EL (cell line): ENCODE data around the gene THSD7A.
"Not testable (repeated sequence)": the region's sequence is repeated elsewhere in the genome, so short reads cannot be mapped to it uniquely, and the experiment has no call there.

ENCODE experiments used
- DNase-seq: peaks from one replicate; pipeline ENCODE4 v3.0.0-alpha.2; 2016

THSD7A gene

DNA sequence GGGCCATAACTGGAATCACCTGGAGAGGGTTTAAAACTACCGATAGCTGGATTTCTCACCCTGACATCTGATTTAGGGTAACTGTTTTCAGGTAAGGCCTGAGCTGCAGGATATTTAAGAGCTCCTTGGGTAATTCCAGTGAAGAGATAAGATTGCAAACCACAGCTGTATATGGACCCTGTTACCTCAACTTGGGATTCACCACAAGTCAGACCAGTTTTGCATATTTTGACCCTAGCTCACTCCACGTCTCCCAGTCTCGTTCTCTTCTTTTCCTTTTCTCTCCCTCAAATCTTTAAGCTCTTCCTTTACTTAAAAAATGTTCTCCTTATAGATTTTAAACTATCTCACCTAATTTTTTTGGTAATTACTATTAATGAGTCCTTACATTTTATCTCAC, 264.4 kb downstream of the THSD7A start:
- no peak for DNase-seq

DNA sequence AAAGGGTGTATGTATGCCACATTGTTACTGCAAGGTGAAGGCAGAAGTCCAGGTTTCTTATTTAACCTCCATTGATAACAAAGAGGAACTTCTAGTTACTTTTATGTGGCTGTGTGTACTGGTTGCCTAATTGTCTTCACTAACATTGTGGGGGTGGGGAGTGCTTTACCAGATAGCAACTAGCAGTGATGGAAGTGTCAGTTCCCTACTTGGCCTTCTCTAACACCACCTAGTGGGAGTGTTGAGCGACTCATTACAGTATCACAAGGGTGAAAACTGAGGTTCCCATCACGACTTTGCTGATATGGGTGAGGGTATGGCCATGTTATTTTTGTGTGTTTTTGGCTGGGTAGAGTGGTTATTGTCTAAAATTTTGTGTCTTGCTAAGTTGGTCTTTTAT, 274.4 kb downstream of the THSD7A start:
- peak; percentile 0 for DNase-seq

- no peak for DNase-seq
Observed at GRCh38 chr7:11552676-11553296, 279.2 kb downstream of the THSD7A start.

- no peak for DNase-seq
Observed at GRCh38 chr7:11551470-11551869, 280.5 kb downstream of the THSD7A start.

DNA sequence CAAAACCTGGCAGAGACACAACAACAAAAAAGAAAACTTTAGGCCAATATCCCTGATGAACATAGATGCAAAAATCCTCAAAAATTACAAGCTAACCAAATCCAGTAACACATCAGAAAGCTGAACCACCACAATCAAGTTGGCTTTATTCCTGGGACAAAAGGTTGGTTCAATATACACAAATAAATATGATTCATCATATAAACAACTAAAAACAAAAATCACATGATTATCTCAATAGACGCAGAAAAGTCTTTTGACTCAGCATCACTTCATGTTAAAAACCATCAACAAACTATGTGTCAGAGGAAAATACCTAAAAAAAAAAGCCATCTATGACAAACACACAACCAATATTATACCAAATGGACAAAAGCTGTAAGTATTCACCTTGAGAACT, 283.5 kb downstream of the THSD7A start:
- DNase-seq, result no peak

GRCh38 chr7:11541330-11541729, 290.7 kb downstream of the THSD7A start:
- no peak for DNase-seq

GRCh38 chr7:11540271-11540761, 291.7 kb downstream of the THSD7A start:
- no peak for DNase-seq

GRCh38 chr7:11539853-11540252, 292.1 kb downstream of the THSD7A start:
- no peak for DNase-seq

GRCh38 chr7:11538751-11539299, 293.2 kb downstream of the THSD7A start:
- DNase-seq, result no peak

DNA sequence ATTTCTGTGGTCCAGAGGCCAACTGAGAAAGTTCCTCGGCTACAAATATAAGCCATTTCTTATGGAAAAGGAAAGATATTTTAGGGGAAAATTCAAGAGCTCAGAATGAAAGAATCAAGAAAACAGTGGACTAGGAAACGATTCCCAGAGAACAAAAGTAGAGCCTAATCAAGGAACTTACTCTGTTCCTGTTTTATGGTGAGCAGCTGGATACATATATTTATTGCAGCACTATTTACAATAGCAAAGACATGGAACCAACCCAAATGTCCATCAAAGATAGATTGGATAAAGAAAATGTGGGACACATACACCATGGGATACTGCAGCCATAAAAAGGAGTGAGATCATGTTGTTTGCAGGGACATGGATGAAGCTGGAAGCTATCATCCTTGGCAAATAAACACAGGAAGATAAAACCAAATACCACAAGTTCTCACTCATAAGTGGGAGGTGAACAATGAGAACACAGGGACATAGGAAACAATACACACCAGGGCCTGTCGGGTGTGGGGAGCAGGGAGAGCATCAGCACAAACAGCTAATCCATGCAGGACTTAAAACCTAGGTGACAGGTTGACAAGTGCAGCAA, 298.7 kb downstream of the THSD7A start:
- no peak for DNase-seq

DNA sequence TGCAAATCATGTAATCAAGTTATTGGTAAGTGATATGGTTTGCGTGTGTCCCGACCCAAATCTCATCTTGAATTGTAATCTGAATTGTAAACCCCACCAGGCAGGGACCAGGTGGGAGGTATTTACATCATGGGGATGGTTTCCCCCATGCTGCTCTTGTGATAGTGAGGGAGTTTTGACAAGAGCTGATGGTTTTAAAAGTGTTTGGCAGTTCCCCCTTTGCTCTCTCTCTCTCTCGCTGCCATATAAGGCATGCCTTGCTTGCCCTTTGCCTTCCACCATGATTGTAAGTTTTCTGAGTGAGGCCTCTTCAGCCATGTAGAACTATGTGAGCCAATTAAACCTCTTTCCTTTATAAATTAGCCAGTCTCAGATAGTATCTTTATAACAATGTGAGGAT, 302.6 kb downstream of the THSD7A start:
- no peak for DNase-seq

- DNase-seq, result no peak
Observed at GRCh38 chr7:11527707-11528106, 304.3 kb downstream of the THSD7A start.

GRCh38 chr7:11524476-11525397, 307.3 kb downstream of the THSD7A start:
- DNase-seq, result no peak

- DNase-seq, result not testable (repeated sequence)
Observed at GRCh38 chr7:11521964-11522499, 310.0 kb downstream of the THSD7A start.

DNA sequence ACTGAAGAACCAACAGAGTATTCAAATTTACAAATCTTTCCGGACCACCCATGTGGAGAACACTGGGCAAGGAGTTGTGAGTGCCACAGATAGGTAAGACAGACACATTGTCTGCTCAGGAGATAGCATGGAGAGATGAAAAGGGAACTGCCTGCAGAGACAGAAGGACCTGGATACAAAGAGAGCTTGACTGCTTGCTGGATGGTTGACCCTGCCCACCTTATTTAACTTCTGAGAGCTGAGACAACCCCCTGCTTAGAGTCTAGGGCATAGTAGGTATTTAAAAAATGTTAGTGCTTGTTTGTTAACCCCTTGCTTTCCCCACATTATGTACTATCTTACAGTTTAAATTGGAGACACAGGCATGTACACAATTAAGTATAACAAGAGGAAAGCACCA, 314.1 kb downstream of the THSD7A start:
- no peak for DNase-seq

- no peak for DNase-seq
Observed at GRCh38 chr7:11516328-11516727, 315.7 kb downstream of the THSD7A start.

GRCh38 chr7:11513460-11513859, 318.5 kb downstream of the THSD7A start:
- DNase-seq, result no peak

DNA sequence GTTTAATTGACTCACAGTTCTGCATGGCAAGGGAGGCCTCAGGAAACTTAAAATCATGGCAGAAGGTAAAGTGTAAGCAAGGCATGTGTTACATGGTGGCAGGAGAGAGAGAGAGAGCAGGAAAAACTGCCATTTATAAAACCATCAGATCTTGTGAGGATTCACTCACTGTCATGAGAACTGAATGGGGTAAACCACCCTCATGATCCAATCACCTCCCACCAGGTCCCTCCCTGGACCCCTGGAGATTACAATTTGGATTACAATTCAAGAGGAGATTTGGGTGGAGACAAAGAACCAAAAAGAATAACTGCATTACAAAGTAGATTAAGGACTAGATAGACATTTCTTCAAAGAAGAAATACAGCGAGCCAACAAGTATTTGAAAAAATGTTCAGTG, 324.1 kb downstream of the THSD7A start:
- DNase-seq, result no peak

- no peak for DNase-seq
Observed at GRCh38 chr7:11506417-11506816, 325.6 kb downstream of the THSD7A start.

- no peak for DNase-seq
Observed at GRCh38 chr7:11505471-11505985, 326.5 kb downstream of the THSD7A start.

- no peak for DNase-seq
Observed at GRCh38 chr7:11492307-11492706, 339.7 kb downstream of the THSD7A start.

DNA sequence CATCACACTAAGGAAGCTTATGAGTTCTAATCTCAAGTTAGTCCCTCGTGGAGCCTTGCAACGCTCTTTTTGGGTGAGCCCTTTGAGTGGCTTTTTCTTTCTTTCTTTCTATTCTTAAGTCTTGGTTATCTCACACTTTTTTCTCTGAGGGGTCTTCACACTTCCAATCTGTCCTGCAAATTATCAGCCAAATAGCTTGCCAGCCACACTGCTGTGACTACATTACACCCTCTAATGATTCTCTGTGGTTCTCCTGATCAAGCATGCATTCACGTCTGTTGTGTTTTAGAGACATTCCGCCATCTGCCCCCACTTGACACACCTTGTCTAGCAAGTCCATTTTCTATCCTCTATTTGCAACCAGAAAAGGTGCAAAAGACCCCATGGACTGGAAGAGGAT, 340.2 kb downstream of the THSD7A start:
- DNase-seq, result no peak

DNA sequence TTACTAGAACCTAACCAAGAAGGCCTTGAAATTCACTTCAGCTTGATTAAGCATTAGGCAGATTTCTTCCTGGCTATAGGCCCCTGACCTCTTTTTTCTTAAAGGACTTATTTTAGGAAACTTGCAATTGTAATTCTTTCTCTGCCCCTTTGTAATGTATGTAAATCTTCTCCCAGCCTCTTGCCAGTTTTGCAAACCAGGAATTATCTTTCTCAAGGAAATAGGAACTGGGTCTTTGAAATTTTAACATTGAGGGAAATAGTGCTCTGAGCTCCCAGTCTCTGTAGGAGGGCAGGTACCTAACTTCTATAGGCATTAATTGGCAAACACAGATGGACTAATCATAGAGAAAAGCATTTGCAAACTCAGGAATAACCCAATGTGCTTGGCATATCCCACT, 342.7 kb downstream of the THSD7A start:
- DNase-seq, result no peak
